Measurements from ENCODE around the gene CEP170B.
"Not testable (repeated sequence)": the region's sequence is repeated elsewhere in the genome, so short reads cannot be mapped to it uniquely, and the experiment has no call there.

CEP170B gene

GRCh38 chr14:104938436-104938835, 73.4 kb downstream of the CEP170B start:
- Mint-ChIP-seq H3K27ac (no peak overlapping the region), H3K9me3 (no peaks in the 10 kb centered on the region), H3K4me1 (ENCODE audit: low read depth) (peaks cover 5% of the 10 kb centered on the region), H3K36me3 (ENCODE audit: low read depth) (no peaks in the 10 kb centered on the region), H3K27me3 (peaks cover 5% of the 10 kb centered on the region), H3K4me3 (no peak overlapping the region)

- Mint-ChIP-seq H3K36me3 (ENCODE audit: low read depth) (no peaks in the 10 kb centered on the region), H3K4me1 (ENCODE audit: low read depth) (peaks cover 5% of the 10 kb centered on the region), H3K27me3 (peaks cover 5% of the 10 kb centered on the region), H3K9me3 (no peaks in the 10 kb centered on the region), H3K27ac (no peak overlapping the region), H3K4me3 (no peak overlapping the region)
Measured at GRCh38 chr14:104938960-104939359, 73.9 kb downstream of the CEP170B start.

GRCh38 chr14:104939666-104940410, 74.8 kb downstream of the CEP170B start:
- Mint-ChIP-seq H3K4me1 (ENCODE audit: low read depth) (no peaks in the 10 kb centered on the region), H3K27ac (no peak overlapping the region), H3K27me3 (no peaks in the 10 kb centered on the region), H3K9me3 (no peaks in the 10 kb centered on the region), H3K4me3 (no peak overlapping the region), H3K36me3 (ENCODE audit: low read depth) (no peaks in the 10 kb centered on the region)

- no peaks in the 10 kb centered on the region for H3K27me3 Mint-ChIP-seq
Measured at GRCh38 chr14:104940526-104941150, 75.6 kb downstream of the CEP170B start.

GRCh38 chr14:104941508-104942365, 76.7 kb downstream of the CEP170B start:
- Mint-ChIP-seq H3K27ac (no peak overlapping the region), H3K4me1 (ENCODE audit: low read depth) (no peaks in the 10 kb centered on the region), H3K27me3 (no peaks in the 10 kb centered on the region), H3K4me3 (no peak overlapping the region), H3K36me3 (ENCODE audit: low read depth) (no peaks in the 10 kb centered on the region), H3K9me3 (no peaks in the 10 kb centered on the region)

More at GRCh38 chr14:104940526-104941150, 75.6 kb downstream of the CEP170B start:
- no peaks in the 10 kb centered on the region for H3K36me3 Mint-ChIP-seq (ENCODE audit: low read depth)
- H3K27ac Mint-ChIP-seq: no peak overlapping the region
- H3K9me3 Mint-ChIP-seq: no peaks in the 10 kb centered on the region
- no peak overlapping the region for H3K4me3 Mint-ChIP-seq
- H3K4me1 Mint-ChIP-seq (ENCODE audit: low read depth): no peaks in the 10 kb centered on the region

GRCh38 chr14:104942586-104942985, 77.5 kb downstream of the CEP170B start:
- Mint-ChIP-seq H3K27ac (no peak overlapping the region), H3K4me1 (ENCODE audit: low read depth) (no peaks in the 10 kb centered on the region), H3K4me3 (no peak overlapping the region), H3K36me3 (ENCODE audit: low read depth) (no peaks in the 10 kb centered on the region), H3K9me3 (no peaks in the 10 kb centered on the region), H3K27me3 (no peaks in the 10 kb centered on the region)

- not testable (repeated sequence) for H3K4me3 Mint-ChIP-seq; H3K27ac Mint-ChIP-seq; H3K9me3 Mint-ChIP-seq; H3K4me1 Mint-ChIP-seq (ENCODE audit: low read depth); H3K27me3 Mint-ChIP-seq; H3K36me3 Mint-ChIP-seq (ENCODE audit: low read depth)
Measured at GRCh38 chr14:104943216-104944015, 78.3 kb downstream of the CEP170B start.

GRCh38 chr14:104944016-104944308, 78.9 kb downstream of the CEP170B start:
- H3K27me3 Mint-ChIP-seq; H3K4me1 Mint-ChIP-seq (ENCODE audit: low read depth); H3K36me3 Mint-ChIP-seq (ENCODE audit: low read depth); H3K4me3 Mint-ChIP-seq; H3K27ac Mint-ChIP-seq; H3K9me3 Mint-ChIP-seq: not testable (repeated sequence)

- H3K27ac Mint-ChIP-seq; H3K4me3 Mint-ChIP-seq; H3K9me3 Mint-ChIP-seq; H3K4me1 Mint-ChIP-seq (ENCODE audit: low read depth); H3K36me3 Mint-ChIP-seq (ENCODE audit: low read depth); H3K27me3 Mint-ChIP-seq: not testable (repeated sequence)
Measured at GRCh38 chr14:104944436-104945205, 79.6 kb downstream of the CEP170B start.

- not testable (repeated sequence) for H3K9me3 Mint-ChIP-seq; H3K36me3 Mint-ChIP-seq (ENCODE audit: low read depth); H3K27ac Mint-ChIP-seq; H3K27me3 Mint-ChIP-seq; H3K4me3 Mint-ChIP-seq; H3K4me1 Mint-ChIP-seq (ENCODE audit: low read depth)
Measured at GRCh38 chr14:104945266-104945665, 80.2 kb downstream of the CEP170B start.
